Frontal cortex (tissue), 4 donors: ENCODE data around the gene MIEF2. TPM values are rescaled to one million over a fixed set of nuclear protein-coding genes. Genes with fewer than 3 reads are reported as not detected.
"Not testable (repeated sequence)": the region's sequence is repeated elsewhere in the genome, so short reads cannot be mapped to it uniquely, and the experiment has no call there.

ENCODE experiments used
- DNase-seq, 2 donors: peaks; one replicate each; pipeline ENCODE4 v3.0.0; 2012; ENCODE audit warnings: low spot score in 2 of 2
- FAIRE-seq: peaks from 2 replicates; lab custom pipeline; 2012; peaks lifted over from hg19 to GRCh38; lab: Jason Lieb, UNC
- total RNA-seq: library from RNA; depleted of rRNA; stranded (reverse); fragments of >200 nt; gene quantifications from one replicate; pipeline ENCODE4 v1.2.3, GENCODE V29; 2014
- donor health status: control.
- donor health status: control.
- donor health status: control.

The MIEF2 gene
- total RNA-seq = 34.2 TPM

GRCh38 chr17:18260332-18261145 lies at the start of gene MIEF2:
TSS of gene MIEF2 (plus strand) at chr17:18260662. CDS start at chr17:18262721, 2,059 bp downstream.
- peak; percentile 99 for DNase-seq
- peak; percentile 75 for FAIRE-seq

- DNase-seq (no peak), FAIRE-seq (no peak)
Measured at GRCh38 chr17:18213666-18214270, 46.7 kb upstream of the MIEF2 start.

- DNase-seq, FAIRE-seq: not testable (repeated sequence)
Measured at GRCh38 chr17:18216906-18217305, 43.6 kb upstream of the MIEF2 start.

GRCh38 chr17:18217412-18218015 lies 42.9 kb upstream of the MIEF2 start:
- DNase-seq = peak; percentile 65 to 84
- no peak for FAIRE-seq

DNA sequence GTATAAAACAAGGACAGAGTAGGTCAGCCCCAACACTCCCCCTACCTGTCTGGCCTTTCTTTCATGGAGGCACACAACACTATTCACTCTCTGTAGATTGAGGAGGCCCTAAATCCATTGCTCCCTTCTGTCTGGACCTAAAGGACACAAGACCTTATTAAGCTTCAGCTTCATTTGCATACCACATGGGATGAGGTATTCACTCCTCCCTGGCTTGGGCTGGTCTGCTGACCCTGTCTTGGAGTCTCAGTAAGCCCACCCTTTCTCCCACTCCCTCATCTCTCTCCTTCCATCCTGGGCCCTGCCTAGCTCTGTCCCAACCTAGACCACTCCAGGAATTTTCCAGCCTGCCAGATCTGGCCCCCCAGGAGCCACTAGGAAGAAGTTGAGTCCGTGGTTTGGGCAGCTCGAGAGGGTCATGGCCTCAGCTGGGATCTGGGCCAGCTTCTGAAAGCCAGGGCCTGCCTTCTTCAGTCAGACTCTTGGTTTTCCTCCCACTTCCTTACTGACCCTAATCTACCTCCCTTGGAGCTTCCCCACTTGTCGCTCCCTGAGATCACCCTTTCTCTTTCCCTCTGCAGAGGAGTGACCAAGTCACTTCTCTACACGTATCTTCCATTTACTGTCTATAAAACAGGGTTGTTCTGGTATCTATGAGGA lies 41.6 kb upstream of the MIEF2 start:
- DNase-seq = no peak
- no peak for FAIRE-seq

GRCh38 chr17:18224053-18224386 lies 36.4 kb upstream of the MIEF2 start:
- DNase-seq (peak in 1 of 2 donors; percentile 14), FAIRE-seq (no peak)

- FAIRE-seq (no peak), DNase-seq (no peak)
Measured at GRCh38 chr17:18224387-18225120, 35.9 kb upstream of the MIEF2 start.

DNA sequence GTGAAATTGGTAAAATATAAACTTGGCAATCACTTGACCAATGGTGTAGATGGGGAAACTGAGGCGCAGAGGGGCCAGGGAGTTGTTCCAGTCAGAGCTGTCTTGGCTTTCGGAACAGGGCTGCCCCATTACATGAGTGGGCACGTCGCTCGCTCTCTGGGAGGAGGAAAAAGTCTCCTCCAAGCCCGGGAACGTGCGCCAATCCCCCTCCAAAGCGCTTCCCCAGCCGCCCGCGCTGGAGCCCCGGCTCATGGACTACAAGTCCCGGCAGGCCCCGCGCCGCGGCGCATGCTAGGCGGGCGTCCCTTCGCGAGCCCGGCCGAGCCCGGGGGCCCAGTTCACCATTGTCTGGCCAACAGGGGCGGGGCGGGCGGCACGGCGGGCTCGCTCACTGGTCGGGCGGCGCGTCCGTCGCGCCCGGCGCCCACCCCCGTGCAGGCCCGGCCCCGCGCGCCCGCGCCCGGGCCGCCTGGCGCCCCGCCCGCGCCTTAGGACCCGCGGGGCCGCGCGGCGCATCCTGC lies 35.3 kb upstream of the MIEF2 start, which contains the start of gene LLGL1:
Gene LLGL1, plus strand, starts transcription at position 515 of the 521 bp plus-strand sequence. CDS start 48 bp downstream, outside the sequence.
- FAIRE-seq = no peak
- peak; percentile 100 for DNase-seq

DNA sequence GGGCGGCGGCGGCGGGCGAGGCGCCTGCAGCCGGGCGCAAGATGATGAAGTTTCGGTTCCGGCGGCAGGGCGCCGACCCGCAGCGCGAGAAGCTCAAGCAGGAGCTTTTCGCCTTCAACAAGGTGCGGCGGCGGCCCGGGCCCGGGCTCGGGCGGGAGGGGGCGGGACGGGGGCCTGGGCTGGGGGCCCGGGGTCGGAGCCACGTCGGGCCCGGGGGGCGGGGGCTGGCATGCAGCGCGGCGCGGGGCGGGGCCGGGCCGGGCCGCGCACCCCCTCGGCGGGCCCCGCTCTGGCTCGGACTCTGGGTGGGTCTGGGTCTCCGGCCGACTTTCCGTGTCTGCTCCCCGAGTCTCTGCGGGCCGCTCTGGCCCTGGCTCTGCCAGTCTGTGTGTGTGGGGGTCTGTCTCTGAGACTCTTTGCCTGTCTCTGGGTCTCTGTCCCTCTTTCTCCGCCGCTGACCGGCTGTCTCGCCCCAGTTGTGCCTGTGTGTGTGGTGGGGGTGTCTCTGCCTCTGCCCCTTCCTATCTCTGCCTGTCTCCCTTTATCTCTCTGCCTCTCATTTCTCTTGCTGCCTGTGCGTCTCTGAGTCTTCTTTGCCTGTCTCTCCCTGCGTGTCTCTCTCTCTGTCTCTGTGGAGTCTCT lies 34.7 kb upstream of the MIEF2 start:
- DNase-seq (peak in 1 of 2 donors; percentile 48), FAIRE-seq (no peak)

- FAIRE-seq (no peak), DNase-seq (peak in 1 of 2 donors; percentile 17)
Measured at GRCh38 chr17:18226284-18226945, 34.0 kb upstream of the MIEF2 start.

GRCh38 chr17:18227635-18228034 lies 32.8 kb upstream of the MIEF2 start:
- DNase-seq (peak in 1 of 2 donors; percentile 14), FAIRE-seq (no peak)

DNA sequence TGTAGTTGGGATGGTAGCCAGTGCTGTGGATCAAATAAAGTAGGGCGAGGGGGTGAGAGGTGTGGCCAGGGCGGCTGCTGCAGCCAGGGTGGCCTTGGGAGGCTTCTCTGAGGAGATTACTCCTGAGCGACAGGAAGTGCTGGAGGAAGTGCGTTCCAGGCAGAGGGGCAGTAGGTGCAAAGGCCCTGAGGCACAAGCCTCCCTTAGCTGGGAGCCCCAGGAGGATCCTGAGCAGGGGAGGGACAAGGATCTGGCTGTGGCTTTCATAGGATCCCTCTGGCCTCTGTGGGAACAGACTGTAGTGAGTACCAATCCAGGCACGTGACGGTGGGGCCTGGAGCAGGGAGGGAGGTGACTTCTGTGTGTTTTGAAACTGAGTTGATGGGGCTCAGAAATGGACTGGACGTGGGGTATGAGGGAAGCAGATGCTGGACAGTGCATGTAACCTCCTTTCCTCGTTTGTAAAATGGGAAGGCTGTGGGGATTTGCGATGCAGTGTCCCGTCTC lies 32.2 kb upstream of the MIEF2 start:
- DNase-seq (peak in 1 of 2 donors; percentile 28), FAIRE-seq (no peak)

DNA sequence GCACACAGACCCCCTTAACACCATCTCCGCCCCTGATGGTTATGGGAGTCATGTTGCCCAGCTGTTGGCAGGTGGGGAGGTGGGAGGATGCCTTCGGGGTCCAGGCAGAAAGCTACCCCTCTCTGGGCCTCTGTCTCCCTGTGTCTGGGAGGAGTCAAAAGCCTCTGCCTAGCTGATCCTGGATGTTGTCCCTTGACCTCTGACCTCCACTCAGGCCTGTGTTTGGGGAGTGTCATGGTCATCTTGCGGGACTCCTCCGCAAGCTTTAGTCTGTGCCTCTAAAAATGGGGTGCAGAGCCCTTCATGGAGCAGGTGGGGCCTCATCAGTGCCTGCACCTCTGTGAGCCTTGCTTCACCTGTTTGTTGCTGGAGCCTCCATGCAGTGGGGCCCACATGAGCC lies 31.2 kb upstream of the MIEF2 start:
- DNase-seq (no peak), FAIRE-seq (no peak)

GRCh38 chr17:18229771-18230170 lies 30.7 kb upstream of the MIEF2 start:
- DNase-seq = no peak
- no peak for FAIRE-seq

DNA sequence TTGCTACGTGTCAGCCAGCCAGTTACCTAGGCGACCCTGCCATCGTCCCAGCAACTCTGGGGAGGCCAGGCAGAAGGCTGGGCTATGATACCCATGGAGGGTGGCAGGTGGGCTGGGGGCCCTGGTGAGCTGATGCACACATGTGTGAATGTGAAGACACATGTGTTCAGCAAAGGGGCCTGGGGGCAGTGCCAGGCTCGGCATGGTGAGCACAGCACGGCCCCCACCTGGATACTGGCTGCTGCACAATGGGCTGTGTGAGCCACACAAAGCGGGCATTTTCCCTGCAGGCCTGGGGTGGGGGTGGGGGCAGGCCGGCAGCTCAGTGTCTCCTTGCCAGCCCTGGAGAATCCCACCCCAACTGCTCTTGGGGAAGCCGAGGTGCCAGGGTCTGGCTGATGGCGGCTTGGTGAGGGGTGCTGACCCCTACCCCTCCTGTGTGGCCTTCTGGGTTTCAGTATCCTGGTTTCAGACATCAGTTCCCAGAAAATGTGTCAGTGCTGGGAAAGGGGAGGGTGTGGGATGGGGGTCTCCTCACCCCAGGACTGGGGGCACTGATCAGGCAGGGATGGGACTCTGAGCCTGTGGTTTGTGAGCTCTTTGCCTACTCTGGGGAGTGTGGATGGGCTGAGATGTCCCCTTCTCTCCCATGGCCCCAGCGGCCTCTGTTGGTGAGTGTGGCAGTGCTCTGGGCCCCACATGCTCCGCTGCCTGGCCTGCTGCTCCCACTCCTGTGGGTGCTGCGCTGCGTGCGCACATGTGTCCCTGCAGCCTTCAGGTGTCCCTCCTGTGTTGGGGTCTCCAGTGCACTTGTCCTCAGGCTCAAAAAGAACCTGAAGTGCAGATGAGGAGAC lies 29.9 kb upstream of the MIEF2 start:
- FAIRE-seq = no peak
- peak; percentile 57 to 71 for DNase-seq

DNA sequence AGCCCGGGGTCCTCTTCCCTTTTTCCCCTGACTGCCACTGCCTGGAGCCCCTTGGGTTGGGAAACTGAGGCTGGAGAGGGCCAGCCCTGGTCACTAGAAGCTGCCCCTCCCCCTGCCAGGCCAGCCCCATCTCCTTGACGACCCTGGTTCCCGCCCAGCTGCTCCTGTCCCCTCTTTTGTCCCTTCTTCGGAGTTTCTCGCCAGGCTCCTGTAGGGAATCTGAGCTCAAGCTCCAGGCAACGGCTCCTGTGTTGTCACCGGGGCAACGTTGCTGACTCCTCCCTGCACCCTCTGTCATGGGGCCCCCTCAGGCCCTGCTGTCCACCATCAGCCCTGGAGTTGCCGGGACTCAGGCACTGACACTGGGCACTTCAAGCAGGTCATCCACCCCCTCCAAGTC lies 29.3 kb upstream of the MIEF2 start:
- FAIRE-seq (no peak), DNase-seq (peak in 1 of 2 donors; percentile 26)

DNA sequence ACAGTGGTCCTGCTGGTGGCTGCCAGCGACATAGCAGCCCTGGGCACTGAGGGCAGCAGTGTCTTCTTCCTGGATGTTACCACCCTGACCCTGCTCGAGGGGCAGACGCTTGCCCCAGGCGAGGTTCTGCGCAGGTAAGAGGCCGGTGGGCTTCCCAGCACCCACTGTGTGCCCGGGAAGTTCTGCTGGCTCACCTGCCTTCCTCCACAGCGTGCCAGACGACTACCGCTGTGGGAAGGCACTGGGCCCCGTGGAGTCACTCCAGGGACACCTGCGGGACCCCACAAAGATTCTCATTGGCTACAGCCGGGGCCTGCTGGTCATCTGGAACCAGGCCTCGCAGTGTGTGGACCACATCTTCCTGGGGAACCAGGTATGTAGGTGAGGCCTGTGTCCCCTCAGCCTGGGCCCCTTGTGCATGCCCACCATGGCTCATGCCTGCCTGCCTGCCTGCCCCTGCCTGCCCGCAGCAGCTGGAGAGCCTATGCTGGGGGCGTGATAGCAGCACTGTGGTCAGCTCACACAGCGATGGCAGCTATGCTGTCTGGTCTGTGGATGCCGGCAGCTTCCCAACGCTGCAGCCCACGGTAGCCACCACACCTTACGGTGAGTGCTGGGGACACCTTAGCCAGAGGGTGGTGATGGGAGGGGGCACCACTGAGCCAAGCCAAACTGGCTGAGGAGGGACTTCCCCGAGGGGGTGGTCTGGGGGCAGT lies 26.5 kb upstream of the MIEF2 start:
- DNase-seq (no peak), FAIRE-seq (no peak)
